TTC549 (cell line): ENCODE measurements around the gene MAB21L3.
"Not testable (repeated sequence)": the region's sequence is repeated elsewhere in the genome, so short reads cannot be mapped to it uniquely, and the experiment has no call there.

Experiments used
- FAIRE-seq: peaks from 2 replicates; lab custom pipeline; 2012; peaks lifted over from hg19 to GRCh38; lab: Jason Lieb, UNC

MAB21L3 gene

GRCh38 chr1:116138277-116138792 lies 27.1 kb downstream of the MAB21L3 start:
- no peak for FAIRE-seq

- FAIRE-seq = no peak
Measured at GRCh38 chr1:116139592-116140134, 28.5 kb downstream of the MAB21L3 start.

- no peak for FAIRE-seq
Measured at GRCh38 chr1:116144151-116144550, 33.0 kb downstream of the MAB21L3 start.

- FAIRE-seq = not testable (repeated sequence)
Measured at GRCh38 chr1:116146447-116147113, 35.4 kb downstream of the MAB21L3 start.

GRCh38 chr1:116147114-116147510 lies 35.9 kb downstream of the MAB21L3 start:
- FAIRE-seq = no peak

GRCh38 chr1:116147972-116148371 lies 36.8 kb downstream of the MAB21L3 start:
- no peak for FAIRE-seq

GRCh38 chr1:116148967-116149366 lies 37.8 kb downstream of the MAB21L3 start:
- FAIRE-seq = no peak

- FAIRE-seq = no peak
Measured at GRCh38 chr1:116150368-116150767, 39.2 kb downstream of the MAB21L3 start.

- FAIRE-seq = no peak
Measured at GRCh38 chr1:116151739-116152576, 40.8 kb downstream of the MAB21L3 start.

- FAIRE-seq = no peak
Measured at GRCh38 chr1:116152577-116152943, 41.4 kb downstream of the MAB21L3 start.

GRCh38 chr1:116152950-116153691 lies 41.9 kb downstream of the MAB21L3 start:
- FAIRE-seq = no peak

- no peak for FAIRE-seq
Measured at GRCh38 chr1:116153692-116154031, 42.5 kb downstream of the MAB21L3 start.

GRCh38 chr1:116154536-116154935 lies 43.3 kb downstream of the MAB21L3 start:
- FAIRE-seq = no peak

GRCh38 chr1:116157096-116157495 lies 45.9 kb downstream of the MAB21L3 start:
- FAIRE-seq = no peak

- no peak for FAIRE-seq
Measured at GRCh38 chr1:116159177-116159576, 48.0 kb downstream of the MAB21L3 start.

GRCh38 chr1:116159611-116160010 lies 48.4 kb downstream of the MAB21L3 start:
- no peak for FAIRE-seq

- no peak for FAIRE-seq
Measured at GRCh38 chr1:116161390-116161789, 50.2 kb downstream of the MAB21L3 start.

GRCh38 chr1:116161877-116162390 lies 50.7 kb downstream of the MAB21L3 start:
- FAIRE-seq = no peak

GRCh38 chr1:116163533-116163932 lies 52.3 kb downstream of the MAB21L3 start:
- no peak for FAIRE-seq

GRCh38 chr1:116164150-116164549 lies 53.0 kb downstream of the MAB21L3 start:
- FAIRE-seq = no peak

GRCh38 chr1:116164604-116165368 lies 53.6 kb downstream of the MAB21L3 start:
- FAIRE-seq = no peak

- no peak for FAIRE-seq
Measured at GRCh38 chr1:116165572-116165971, 54.4 kb downstream of the MAB21L3 start.
